Inferior parietal cortex (tissue), 1 donor: ENCODE results near the gene WFDC9.
A peak's percentile ranks its signal among the peaks of the same experiment; 100 is the strongest.
"Not testable (repeated sequence)": the region's sequence is repeated elsewhere in the genome, so short reads cannot be mapped to it uniquely, and the experiment has no call there.

Experiments
- DNase-seq: peaks from one replicate; pipeline ENCODE4 v3.0.0-alpha.2; 2016; ENCODE audit errors: extremely low spot score

The WFDC9 gene

GRCh38 chr20:45592574-45593189, 38.4 kb downstream of the WFDC9 start:
- peak; percentile 31 for DNase-seq

GRCh38 chr20:45589725-45590124, 41.4 kb downstream of the WFDC9 start:
- DNase-seq = no peak

DNA sequence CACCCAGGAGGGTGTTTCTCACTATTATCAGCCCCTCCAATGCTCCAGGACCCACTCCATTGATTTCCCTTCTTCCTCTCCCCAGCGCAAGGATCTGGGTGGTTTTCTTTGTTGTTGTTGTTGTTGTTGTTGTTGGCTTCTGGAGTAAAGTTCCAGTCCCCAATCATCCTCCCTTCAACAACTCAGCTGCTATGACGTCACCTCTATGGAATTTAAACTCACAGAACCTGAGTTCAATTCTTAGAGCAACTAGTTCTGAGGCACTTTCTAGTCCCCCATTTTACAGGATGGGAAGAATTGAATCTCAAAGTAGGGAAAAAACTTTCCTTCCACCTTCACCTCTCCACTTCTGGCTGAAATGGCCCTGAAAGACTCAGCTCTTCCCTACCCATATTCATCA, 42.3 kb downstream of the WFDC9 start:
- DNase-seq = no peak

DNA sequence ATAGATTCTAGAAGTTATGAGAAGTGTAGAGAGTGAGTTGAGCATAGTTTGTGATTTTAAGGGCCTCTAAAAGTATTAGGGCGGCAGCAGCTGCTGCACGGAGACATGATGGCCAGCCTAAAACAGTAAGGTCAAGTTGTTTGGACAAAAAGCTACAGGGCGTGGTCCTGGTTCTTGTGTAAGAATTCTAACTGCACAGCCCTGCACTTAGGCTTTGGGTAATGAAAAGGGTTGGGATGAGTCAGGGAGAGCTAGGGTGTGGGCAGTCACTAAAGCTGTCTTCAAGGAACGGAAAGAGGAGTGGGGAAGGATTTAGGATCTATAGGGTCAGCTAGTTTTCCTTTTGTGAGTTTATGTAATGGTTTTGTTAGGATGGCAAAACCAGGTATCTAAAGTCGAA, 45.1 kb downstream of the WFDC9 start:
- not testable (repeated sequence) for DNase-seq

- DNase-seq = not testable (repeated sequence)
Measured at GRCh38 chr20:45584294-45584693, 46.8 kb downstream of the WFDC9 start.

GRCh38 chr20:45583502-45583901, 47.6 kb downstream of the WFDC9 start:
- no peak for DNase-seq

- no peak for DNase-seq
Measured at GRCh38 chr20:45581702-45582101, 49.4 kb downstream of the WFDC9 start.

DNA sequence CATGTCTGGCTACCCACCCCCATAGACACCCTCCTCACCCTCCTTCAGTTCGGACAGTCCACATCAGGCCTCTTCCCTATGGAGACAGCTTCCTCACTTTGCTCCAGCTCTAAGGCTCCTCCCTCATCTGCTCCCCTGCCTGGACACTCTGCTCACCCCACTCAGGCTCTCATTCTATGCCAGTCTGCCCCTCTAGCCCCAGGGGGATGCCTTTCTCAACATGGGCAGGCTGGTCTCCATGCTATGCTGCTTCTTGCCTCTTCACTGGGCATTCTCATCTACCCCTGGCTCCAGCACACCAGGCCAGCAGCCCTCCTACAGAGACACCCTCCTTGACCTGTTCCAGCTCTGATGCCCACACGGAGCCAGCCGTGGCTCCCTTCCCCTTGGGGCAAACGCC, 51.9 kb downstream of the WFDC9 start, which contains the start of gene WFDC8:
WFDC8 (minus strand) TSS at position 101 of the 400 bp plus-strand sequence; CDS start at position 64, 37 bp downstream.
- DNase-seq = no peak

GRCh38 chr20:45578231-45578630, 52.9 kb downstream of the WFDC9 start:
- no peak for DNase-seq

GRCh38 chr20:45576995-45577394, 54.1 kb downstream of the WFDC9 start:
- no peak for DNase-seq

GRCh38 chr20:45575931-45576330, 55.2 kb downstream of the WFDC9 start:
- DNase-seq = no peak

GRCh38 chr20:45569650-45570049, 61.4 kb downstream of the WFDC9 start:
- not testable (repeated sequence) for DNase-seq

GRCh38 chr20:45564760-45565276, 66.3 kb downstream of the WFDC9 start:
- no peak for DNase-seq
